ENCODE measurements around the gene OPCML.

Gene OPCML

DNA sequence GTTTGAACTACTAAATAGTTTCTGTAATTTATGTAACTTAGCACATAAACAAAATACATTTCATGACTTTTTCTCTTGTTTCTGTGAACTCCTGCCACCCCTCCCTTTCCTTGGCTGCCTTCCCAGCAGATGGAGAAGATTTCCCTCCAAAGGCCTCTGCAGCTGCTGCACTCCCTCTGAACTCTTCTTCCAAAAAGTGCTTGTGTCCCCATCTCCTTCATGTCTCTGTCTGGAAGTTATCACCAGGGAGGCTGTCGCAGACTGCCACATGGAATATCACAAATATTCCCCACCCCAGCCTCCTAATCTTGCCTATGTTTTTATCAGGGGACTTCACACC is 1068.3 kb downstream of the OPCML start:
- Mint-ChIP-seq H3K36me3 (ENCODE audit: low read depth) (no peaks in the 10 kb centered on the region), H3K27ac (no peak overlapping the region), H3K4me1 (ENCODE audit: low read depth) (no peaks in the 10 kb centered on the region), H3K4me3 (no peak overlapping the region), H3K27me3 (no peaks in the 10 kb centered on the region), H3K9me3 (peaks cover 8% of the 10 kb centered on the region)
- no peak for DNase-seq

DNA sequence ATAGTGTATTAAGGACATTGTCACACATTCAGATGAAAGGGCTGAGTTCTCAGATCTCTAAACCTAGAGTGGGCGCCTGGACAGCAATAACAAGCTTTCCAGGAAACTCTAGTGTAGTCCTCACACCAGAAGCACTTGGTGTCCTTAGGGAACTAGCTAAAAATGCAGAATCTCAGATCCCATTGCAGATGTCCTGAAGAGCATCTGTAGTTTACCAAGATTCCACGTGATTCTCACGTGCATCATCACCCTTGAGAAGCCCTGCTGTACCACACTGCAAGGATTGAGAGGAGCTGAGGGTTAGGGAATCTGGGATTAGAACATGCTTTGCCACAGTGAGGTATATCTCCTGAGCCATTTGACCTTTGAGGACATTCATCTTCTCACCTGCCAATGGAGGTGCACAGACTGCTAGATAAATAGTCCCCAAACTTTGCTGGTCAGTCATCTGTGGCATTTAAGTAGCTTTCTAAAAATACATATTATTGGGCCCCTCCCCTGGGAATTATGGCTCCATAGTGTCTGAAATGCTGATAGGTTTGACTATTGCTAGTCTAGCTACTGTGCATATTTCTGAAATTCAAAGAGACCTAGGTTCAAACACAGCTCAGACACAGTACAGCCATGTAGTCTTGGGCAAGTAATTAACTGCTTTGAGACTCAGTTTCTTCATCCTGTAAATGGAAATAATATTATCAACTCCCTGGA is 1068.9 kb downstream of the OPCML start:
- H3K36me3 Mint-ChIP-seq (ENCODE audit: low read depth), result no peaks in the 10 kb centered on the region
- DNase-seq, result no peak
- H3K4me1 Mint-ChIP-seq (ENCODE audit: low read depth), result no peaks in the 10 kb centered on the region
- no peak overlapping the region for H3K4me3 Mint-ChIP-seq
- no peak overlapping the region for H3K27ac Mint-ChIP-seq
- no peaks in the 10 kb centered on the region for H3K27me3 Mint-ChIP-seq
- peaks cover 8% of the 10 kb centered on the region for H3K9me3 Mint-ChIP-seq

DNA sequence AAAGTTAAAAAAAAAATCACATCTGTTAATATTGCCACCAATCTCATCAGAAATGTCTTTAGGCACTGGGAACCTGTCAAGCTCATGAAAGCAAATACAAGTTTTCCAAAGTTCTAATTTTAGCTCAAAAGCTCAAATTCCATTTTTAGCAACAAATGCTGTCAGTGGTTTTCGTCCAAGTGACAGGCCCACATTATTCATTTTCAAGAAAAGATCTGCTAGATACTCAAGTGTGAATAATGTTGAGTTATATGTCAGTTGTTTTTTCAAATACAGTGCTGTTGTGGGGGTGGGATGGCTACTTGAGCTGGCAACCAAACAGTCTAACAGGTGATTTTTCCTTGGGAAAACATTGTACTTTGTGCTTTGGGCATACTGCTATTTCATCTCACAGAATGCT is 1072.6 kb downstream of the OPCML start:
- Mint-ChIP-seq H3K27ac (no peak overlapping the region), H3K4me1 (ENCODE audit: low read depth) (no peaks in the 10 kb centered on the region), H3K4me3 (no peak overlapping the region), H3K36me3 (ENCODE audit: low read depth) (no peaks in the 10 kb centered on the region), H3K9me3 (peaks cover 8% of the 10 kb centered on the region), H3K27me3 (no peaks in the 10 kb centered on the region)
- DNase-seq, result no peak

DNA sequence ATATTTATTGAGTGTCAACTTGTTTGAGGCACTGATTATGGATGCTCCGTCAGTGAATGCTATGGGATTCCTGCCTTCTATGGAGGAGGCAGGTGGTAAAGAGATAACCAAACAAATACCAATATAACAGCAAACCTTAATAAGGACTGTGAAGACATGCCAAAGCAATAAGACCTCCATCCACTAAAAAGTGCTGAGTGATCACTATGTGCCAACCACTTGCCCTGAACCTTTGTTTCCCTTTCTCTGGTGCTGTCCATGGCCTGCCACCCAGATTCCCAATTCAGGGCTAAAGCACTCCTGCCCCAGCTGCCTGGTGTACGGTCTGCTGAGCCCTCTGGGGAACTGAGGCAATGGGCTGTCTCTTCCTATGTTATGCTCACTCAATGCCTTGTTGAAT is 1074.9 kb downstream of the OPCML start:
- Mint-ChIP-seq H3K4me1 (ENCODE audit: low read depth) (no peaks in the 10 kb centered on the region), H3K9me3 (peaks cover 8% of the 10 kb centered on the region), H3K4me3 (no peak overlapping the region), H3K36me3 (ENCODE audit: low read depth) (no peaks in the 10 kb centered on the region), H3K27ac (no peak overlapping the region), H3K27me3 (no peaks in the 10 kb centered on the region)
- no peak for DNase-seq

DNA sequence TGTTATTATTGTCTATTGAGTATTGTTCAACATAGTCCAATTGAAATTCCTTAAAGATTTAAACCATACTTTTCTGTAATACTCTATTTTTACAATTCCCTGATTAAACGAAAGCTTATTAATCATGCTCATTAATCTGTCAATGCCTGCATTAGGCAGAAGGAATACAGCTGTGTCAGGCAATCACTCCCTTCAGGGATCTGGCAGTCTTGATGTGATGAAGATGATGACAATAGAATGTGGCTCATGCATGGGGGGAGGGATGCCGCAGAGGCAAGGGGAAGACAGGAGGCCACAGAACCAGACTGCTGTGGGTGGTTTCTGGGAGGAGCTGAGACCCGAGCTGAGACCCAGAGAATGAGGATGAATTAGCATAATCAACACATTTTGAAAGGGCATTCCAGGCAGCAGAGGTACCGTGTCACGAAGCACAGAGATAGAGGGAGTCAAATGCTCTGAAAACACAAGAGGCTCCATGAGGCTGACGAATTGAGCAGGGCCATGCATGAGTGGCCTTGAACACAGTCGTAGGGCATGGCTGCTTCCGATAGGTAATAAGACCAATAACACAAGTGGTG is 1075.5 kb downstream of the OPCML start:
- H3K4me3 Mint-ChIP-seq, result no peak overlapping the region
- DNase-seq, result no peak
- no peak overlapping the region for H3K27ac Mint-ChIP-seq
- H3K9me3 Mint-ChIP-seq, result peaks cover 6% of the 10 kb centered on the region
- no peaks in the 10 kb centered on the region for H3K27me3 Mint-ChIP-seq
- no peaks in the 10 kb centered on the region for H3K4me1 Mint-ChIP-seq (ENCODE audit: low read depth)
- no peaks in the 10 kb centered on the region for H3K36me3 Mint-ChIP-seq (ENCODE audit: low read depth)

DNA sequence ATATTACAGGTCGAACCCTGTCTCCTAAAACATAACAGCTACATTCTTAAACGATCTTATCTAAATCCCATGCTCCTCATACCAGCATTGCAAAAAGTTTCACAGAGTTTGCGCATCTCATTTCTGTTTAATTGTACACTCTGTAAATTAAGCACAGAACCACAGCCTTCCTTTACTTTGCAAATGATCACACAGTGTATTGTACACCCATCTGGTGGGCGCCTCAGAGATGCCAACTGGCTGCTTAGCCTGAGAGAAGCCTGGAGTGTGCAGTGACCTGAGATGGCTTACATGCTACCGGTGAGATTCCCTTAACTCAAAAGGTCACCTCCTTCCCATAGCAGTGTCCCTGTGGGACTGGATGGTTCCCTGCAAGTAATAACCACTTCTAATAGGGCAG is 1077.3 kb downstream of the OPCML start:
- Mint-ChIP-seq H3K27ac (no peak overlapping the region), H3K4me3 (no peak overlapping the region), H3K9me3 (peaks cover 2% of the 10 kb centered on the region), H3K4me1 (ENCODE audit: low read depth) (no peaks in the 10 kb centered on the region), H3K36me3 (ENCODE audit: low read depth) (no peaks in the 10 kb centered on the region), H3K27me3 (no peaks in the 10 kb centered on the region)
- no peak for DNase-seq

DNA sequence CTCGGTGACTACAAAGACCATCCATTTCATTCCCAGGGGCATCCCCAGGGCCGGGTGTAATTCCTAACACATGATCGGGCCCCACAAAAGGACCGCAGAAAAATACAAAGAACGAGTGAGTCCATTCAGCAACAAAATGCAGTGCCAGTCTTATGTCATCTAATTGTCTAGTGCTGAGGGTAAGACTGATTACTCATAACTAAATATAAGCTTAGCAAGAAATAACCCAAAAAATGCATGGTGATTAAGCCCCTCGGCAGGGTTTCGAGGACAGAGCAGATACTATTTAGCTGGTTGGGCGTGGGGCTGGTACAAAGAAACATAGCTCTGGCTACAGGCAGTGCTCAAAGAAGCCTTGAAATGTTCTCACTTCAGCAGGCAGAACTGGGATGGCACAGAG is 1078.9 kb downstream of the OPCML start:
- no peak overlapping the region for H3K4me3 Mint-ChIP-seq
- DNase-seq, result no peak
- H3K9me3 Mint-ChIP-seq, result peaks cover 2% of the 10 kb centered on the region

DNA sequence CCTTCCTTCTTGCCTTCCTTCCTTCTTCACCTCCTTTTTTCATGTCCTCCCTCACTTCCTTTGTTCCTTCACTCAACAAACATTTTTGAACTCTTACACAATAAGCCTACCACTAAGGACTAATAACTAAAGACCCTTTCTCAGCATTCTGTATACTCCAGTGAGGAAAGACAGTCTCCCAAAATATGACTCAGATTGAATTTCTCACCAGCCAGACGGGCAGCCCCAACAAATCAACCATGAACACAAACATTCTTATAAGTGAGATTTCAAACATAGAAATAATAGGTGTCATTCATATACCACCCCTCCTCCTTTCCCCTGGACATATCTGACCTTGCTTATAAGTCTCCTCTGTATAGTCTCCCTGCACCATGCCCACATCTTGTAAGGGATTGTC is 1079.7 kb downstream of the OPCML start:
- DNase-seq, result no peak
- Mint-ChIP-seq H3K27ac (no peak overlapping the region), H3K27me3 (no peaks in the 10 kb centered on the region), H3K36me3 (ENCODE audit: low read depth) (no peaks in the 10 kb centered on the region), H3K9me3 (peaks cover 2% of the 10 kb centered on the region), H3K4me1 (ENCODE audit: low read depth) (no peaks in the 10 kb centered on the region), H3K4me3 (no peak overlapping the region)

More for the DNA sequence above, 1078.9 kb downstream of the OPCML start:
- H3K36me3 Mint-ChIP-seq (ENCODE audit: low read depth), result no peaks in the 10 kb centered on the region
- no peak overlapping the region for H3K27ac Mint-ChIP-seq
- H3K27me3 Mint-ChIP-seq, result no peaks in the 10 kb centered on the region
- no peaks in the 10 kb centered on the region for H3K4me1 Mint-ChIP-seq (ENCODE audit: low read depth)

DNA sequence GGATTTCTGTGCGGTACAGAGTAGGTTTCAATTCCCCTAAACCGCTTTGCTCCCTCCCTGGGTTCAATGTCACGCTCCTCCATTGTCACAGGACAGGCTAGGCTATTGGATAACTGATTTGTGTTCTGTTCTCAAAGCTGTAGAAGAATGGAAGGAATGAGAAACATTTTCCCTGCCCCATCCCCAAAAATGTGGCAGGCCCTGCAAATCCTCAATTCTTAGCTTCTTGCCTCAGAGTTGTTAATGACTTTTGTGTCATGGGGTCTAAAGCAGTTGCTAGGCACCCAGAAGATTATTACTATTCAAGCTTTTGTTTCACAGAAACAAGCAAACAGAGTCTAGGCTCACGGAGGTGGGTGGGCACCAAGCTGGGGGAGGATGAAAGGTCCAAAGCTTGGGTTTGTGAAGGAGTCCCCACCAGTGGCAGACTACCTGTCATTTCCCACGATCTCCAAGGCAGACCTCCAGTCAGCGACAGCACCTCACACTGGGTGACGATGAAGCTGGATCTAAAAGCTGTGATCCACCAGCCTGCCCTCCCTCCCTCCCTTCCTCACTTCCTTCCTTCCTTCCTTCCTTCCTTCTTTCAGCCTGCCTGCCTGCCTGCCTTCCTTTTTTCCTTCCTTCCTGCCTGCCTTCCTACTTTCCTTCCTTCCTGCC is 1080.2 kb downstream of the OPCML start:
- Mint-ChIP-seq H3K9me3 (peaks cover 2% of the 10 kb centered on the region), H3K27me3 (no peaks in the 10 kb centered on the region), H3K4me1 (ENCODE audit: low read depth) (no peaks in the 10 kb centered on the region), H3K27ac (no peak overlapping the region), H3K36me3 (ENCODE audit: low read depth) (no peaks in the 10 kb centered on the region), H3K4me3 (no peak overlapping the region)
- DNase-seq, result no peak

DNA sequence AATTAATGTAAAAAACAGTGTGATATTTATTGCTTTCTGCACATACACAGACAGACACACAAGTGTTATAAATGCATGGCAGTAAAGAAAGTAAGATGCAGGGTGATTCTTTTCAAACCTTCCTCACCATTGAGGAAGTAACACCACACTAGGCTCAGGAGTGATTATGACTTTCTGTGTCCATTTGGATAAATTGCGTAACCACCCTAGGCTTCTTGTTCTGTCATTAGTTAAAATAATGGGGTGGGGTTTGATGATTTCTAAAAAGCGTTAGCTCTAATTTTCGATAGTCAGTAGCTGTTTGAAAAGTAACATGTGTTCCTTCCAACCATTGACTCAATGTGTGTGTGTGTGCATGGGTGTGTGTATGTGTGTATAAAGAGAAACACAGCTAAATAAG is 1081.7 kb downstream of the OPCML start:
- Mint-ChIP-seq H3K4me3 (no peak overlapping the region), H3K36me3 (ENCODE audit: low read depth) (no peaks in the 10 kb centered on the region), H3K27ac (no peak overlapping the region), H3K4me1 (ENCODE audit: low read depth) (no peaks in the 10 kb centered on the region), H3K27me3 (no peaks in the 10 kb centered on the region), H3K9me3 (peaks cover 2% of the 10 kb centered on the region)
- no peak for DNase-seq

DNA sequence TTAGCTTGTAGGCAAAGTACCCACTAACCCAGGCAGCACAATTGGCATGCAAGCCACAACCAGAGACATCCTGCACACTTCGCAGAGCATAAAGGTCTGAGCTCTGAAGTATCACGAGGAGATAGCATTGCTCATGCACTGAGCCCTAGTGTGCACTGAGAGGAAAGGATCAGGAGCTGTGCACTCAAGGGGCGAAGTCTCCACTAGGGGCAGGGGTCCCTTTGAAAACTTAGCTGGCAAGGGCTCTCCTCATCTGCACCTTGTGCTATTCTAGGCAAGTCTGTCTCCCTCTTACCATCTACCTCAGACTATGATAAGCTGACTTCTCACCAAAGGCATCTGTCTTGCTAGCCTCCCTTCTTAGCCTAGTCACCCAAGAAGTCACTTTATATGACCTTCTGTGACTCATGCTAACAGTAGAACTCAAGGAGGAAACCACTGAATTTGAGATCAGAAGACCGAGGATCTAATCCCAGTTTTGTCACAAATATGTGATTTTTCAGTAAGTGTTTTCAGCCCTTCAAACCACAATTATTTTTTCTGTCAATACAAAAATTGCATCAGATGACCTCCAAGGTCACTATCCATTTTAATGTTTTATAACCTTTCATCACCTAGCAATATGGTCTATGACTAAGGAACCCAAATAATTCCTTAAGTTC is 1083.8 kb downstream of the OPCML start:
- no peaks in the 10 kb centered on the region for H3K36me3 Mint-ChIP-seq (ENCODE audit: low read depth)
- H3K27ac Mint-ChIP-seq, result no peak overlapping the region
- peaks cover 2% of the 10 kb centered on the region for H3K9me3 Mint-ChIP-seq
- H3K4me1 Mint-ChIP-seq (ENCODE audit: low read depth), result no peaks in the 10 kb centered on the region
- no peaks in the 10 kb centered on the region for H3K27me3 Mint-ChIP-seq
- DNase-seq, result no peak
- no peak overlapping the region for H3K4me3 Mint-ChIP-seq

DNA sequence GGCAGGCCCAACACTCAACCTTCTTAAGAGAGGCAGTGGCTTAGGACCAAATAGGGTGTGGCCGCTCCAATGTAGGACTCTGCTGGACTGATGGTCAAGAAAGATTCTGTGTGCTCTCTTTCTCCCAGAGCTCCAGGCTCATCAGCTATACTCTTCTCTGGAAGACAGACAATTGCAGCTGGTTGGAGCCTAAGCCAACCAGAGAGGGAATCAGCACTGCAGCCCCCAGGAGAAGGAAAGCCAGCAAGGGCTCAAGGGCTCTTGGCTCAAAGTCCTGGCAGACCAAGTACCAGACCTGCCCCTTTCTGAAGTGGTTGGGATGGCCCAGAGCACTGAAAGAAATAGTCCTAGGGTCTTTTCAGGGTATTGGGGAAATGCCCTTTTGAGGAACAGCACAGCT is 1084.5 kb downstream of the OPCML start:
- no peak for DNase-seq
- H3K27me3 Mint-ChIP-seq, result no peaks in the 10 kb centered on the region
- no peak overlapping the region for H3K27ac Mint-ChIP-seq
- peaks cover 2% of the 10 kb centered on the region for H3K9me3 Mint-ChIP-seq
- no peaks in the 10 kb centered on the region for H3K36me3 Mint-ChIP-seq (ENCODE audit: low read depth)
- no peaks in the 10 kb centered on the region for H3K4me1 Mint-ChIP-seq (ENCODE audit: low read depth)
- H3K4me3 Mint-ChIP-seq, result no peak overlapping the region

DNA sequence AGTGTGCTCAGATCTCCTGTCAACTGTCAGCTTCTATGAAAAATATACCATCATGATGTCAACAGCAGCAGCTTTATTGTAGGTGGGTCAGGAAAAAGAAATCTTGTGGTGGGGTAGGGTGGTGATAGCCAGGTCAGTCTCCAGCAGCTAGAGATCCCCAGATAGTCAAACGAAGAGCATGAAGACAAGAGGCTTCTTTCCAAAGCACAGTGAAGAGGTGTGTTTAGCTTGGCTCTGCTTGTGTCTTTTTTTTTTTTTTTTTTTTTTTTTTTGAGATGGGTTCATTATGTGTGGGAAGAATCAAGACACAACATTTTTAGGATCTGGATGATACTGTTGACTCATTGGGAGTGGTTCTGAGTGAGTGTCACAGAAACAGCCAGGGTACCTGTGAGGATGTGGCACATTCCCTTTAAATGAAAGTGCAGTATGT is 1086.4 kb downstream of the OPCML start:
- Mint-ChIP-seq H3K27ac (no peak overlapping the region), H3K27me3 (no peaks in the 10 kb centered on the region), H3K9me3 (peaks cover 6% of the 10 kb centered on the region), H3K4me3 (no peak overlapping the region), H3K4me1 (ENCODE audit: low read depth) (no peaks in the 10 kb centered on the region), H3K36me3 (ENCODE audit: low read depth) (no peaks in the 10 kb centered on the region)
- no peak for DNase-seq

DNA sequence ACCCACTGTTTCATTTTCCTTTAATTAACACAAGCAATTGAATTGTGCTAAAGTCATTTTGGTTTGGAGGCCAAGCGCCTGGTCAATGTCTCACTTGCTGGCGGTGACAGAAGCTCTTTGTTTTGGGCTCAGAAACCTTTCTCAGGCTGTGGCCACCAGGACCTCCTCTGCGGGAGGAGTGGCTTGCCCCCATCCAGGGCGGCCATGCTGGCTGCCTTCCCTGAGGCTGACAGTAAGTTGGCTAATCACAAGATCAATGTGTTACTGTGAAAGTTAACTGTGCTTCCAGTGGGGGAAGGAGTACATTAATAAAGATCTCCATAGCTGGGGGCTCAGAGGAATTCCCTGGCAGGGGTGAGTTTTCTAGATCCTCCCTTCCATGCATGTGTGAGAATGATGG is 1087.4 kb downstream of the OPCML start:
- no peaks in the 10 kb centered on the region for H3K27me3 Mint-ChIP-seq

DNA sequence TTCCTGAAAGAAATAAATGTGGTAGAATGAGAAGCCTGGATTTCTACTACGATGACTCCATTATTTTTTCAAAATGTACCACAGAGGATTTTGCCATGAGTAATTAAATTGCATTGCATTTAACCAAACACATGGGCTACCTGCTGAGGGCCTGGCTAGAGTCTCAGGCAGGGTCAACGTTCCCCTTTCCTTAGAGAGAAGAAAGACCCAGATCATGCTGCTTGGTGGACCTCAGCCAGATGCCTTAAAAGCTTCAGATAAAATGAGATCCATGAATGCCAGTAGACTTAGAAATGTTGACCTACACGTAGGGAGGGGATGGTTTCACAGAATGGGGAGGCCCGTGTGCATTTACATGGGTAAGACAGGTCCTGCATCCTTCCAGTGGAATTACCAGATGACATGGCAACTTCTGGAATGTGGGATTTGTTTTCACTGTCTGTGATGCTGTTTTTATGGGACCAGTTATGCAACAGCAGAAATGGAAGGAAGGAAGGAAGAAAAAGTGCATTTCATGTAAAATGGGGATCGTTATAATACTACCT is 1092.5 kb downstream of the OPCML start:
- peaks cover 13% of the 10 kb centered on the region for H3K9me3 Mint-ChIP-seq
- no peak overlapping the region for H3K4me3 Mint-ChIP-seq
- H3K27me3 Mint-ChIP-seq, result no peaks in the 10 kb centered on the region
- H3K4me1 Mint-ChIP-seq (ENCODE audit: low read depth), result no peaks in the 10 kb centered on the region
- no peaks in the 10 kb centered on the region for H3K36me3 Mint-ChIP-seq (ENCODE audit: low read depth)
- H3K27ac Mint-ChIP-seq, result no peak overlapping the region
- no peak for DNase-seq

More for the DNA sequence above, 1087.4 kb downstream of the OPCML start:
- no peaks in the 10 kb centered on the region for H3K4me1 Mint-ChIP-seq (ENCODE audit: low read depth)
- DNase-seq, result no peak
- H3K36me3 Mint-ChIP-seq (ENCODE audit: low read depth), result no peaks in the 10 kb centered on the region
- peaks cover 9% of the 10 kb centered on the region for H3K9me3 Mint-ChIP-seq
- no peak overlapping the region for H3K4me3 Mint-ChIP-seq
- no peak overlapping the region for H3K27ac Mint-ChIP-seq

Data from activated T-cell treated with anti-CD3 and anti-CD28 coated beads, Interleukin-2, amount 50 U/mL, for 24 hours (primary cell).